ENCODE results near the gene ABR.
A peak's percentile ranks its signal among the peaks of the same experiment; 100 is the strongest.

ABR gene

DNA sequence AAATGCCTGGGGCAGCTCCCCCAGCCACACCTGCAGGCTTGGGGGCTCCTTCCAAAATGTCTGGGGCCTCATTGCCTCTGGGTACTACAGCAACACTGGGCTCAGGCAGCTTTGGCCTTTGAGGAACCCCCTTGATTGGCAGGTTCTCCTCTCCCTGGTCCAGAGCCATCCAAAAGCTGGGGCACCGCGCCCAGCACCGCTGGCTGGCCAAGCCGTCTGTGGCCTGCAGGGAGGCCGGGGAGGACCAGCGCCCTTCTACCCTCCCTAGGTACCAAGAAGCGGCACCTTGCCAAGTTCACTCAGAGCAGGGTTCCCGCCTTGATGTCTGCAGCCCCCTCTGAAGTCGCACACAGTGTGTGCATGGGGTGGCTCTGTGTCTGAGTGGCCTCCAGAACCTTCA, 152.7 kb downstream of the ABR start:
- DNase-seq: no peak

DNA sequence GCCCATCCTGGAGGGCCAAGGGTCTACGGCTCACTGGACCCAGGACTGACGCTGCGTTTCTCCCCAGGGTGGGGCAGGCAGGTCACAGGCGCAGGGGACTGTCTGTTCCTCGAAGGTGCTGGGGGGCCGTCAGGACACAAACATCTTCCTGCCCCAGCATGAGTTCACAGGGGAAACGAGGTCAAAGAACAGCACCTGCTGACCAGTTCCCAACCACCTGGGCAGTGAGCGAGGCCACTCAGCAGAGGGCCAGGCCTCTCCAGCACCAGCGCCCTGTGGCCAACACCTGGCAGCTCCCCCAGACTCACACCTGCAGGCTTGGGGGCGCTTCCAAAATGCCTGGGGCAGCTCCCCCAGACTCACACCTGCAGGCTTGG, 153.2 kb downstream of the ABR start:
- no peak for DNase-seq

DNA sequence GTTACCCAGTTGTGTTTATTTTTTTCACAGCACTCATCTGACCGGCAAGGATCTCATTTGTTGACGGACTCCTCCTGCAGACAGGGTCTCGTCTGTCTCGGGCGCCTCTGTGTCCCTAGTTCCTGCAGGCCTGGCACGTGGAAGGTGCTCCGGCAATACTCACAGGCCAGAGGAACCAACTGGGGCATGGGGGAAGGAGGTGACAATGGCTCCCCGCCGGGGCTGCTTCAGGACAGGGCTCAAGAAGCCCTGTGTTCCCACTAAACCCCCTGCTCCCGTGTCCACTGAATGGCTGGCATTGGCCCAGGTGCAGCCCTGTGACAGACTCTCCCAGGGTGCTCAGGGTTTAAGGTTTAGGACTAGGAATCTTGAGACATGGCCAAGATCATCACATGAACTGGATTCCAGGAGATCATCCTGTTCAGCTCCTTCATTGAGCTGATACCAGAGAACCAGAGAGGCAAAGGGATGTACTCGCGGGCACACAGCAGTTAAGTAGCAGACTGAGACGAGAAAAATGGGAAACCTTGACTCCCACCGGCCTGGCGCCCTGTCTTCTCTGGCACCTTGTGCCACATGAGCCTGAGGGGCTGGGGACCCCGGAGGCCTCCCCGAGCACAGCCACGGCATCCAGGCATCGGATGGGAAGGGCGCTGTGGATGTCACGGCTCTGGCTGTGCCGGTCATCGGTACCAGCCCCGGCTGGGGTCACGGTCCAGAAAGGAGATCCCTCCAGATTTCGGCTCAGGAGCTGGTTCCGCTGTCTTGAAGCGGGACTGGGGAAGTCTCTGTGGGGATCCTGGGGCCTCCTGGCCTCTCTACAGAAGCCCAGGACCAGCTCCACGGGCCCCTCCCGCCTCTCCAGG, 153.8 kb downstream of the ABR start:
- DNase-seq: no peak

DNA sequence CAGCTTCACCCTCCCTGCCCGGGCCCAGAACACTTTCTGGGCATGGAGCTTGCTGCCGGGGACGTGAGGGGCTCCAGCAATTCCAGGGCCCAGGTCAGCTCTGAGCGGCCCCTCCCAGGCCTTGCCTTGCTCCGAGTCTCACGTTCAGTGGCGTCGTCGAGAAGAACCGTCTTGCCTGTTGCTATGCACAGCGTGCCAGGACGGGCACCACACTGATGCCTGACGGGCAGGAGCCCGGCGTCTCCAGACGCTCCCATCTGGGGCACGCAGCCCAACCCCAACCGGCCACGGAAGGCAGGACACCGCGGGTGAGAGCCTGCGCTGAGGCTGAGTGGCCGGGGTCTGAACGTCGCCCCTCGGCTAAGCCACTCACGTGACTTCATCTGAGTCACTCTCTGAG, 155.7 kb downstream of the ABR start:
- no peak for DNase-seq

DNA sequence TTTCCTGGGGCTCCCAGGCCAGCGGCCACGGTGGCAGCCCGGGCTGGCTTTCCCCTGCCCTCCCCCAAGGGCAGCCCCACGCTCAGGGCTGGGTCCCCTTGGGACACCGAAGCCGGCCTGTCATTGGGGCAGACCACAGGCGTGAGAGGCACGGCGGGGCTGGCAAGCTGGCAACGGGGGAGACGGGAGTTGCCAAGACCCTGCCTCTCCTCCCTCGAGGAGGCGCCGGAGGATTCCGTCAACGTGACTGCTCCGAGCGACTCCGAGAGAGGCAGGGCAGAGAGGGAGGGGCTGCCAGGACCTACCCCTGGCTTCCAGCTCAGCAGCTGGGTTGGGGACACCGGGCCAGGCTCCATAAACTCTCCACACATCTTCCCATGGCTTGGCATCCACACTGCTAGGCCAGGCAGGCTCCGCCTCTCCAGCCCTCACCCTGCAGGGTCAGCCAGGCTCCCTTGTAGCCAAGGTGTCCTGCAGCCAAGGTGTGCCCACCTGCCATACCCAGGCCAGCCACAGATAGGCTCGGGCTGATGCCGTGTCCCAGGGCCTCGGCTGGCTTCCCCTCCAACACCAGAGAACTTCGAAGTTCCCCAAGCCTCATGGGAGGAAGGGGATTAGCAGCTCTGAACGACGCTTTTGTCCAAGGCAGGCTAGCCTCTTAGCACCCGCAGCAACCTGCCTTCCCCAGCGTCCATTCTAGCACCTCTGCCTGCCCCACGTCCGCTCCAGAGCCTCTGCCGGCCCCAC, 157.3 kb downstream of the ABR start:
- peak; percentile 87 for DNase-seq

DNA sequence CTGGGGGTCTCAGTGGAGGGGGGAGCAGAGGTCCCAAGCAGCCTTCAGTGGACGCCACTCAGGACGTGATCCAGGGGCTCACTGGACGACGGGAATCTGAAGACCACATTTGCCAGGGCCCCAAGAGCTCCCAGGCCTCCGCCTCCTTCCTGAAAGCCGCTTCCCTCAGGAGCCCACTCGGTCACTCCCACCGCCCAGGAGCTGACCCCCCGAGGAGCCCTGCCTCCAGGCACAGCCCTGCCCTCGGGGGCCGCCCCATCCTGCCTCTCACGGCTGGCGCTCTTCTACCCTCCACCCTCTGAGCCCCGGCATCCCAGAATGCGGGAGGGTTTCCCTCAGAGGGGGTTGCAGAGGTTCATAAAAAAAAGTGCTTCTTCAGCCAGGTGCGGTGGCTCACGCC, 158.6 kb downstream of the ABR start:
- DNase-seq: no peak

DNA sequence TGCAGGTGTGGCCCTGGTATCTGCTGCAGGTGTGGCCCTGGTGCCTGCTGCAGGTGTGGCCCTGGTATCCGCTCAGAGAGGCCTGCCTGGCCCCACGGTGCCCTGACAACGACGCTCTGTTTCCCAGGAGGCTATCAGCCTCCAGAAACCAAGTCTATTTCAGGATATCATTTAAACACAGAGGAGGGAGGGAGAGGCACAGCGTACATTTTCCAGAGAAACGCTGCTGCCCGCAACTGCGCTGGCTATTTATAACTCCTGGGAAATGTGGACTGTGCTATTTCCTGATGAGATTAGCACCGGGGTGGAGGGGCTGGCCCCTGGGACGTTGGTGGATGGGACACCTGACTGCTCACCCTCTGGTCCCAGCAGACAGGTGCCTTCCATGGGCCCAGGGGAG, 160.3 kb downstream of the ABR start:
- peak; percentile 59 for DNase-seq

DNA sequence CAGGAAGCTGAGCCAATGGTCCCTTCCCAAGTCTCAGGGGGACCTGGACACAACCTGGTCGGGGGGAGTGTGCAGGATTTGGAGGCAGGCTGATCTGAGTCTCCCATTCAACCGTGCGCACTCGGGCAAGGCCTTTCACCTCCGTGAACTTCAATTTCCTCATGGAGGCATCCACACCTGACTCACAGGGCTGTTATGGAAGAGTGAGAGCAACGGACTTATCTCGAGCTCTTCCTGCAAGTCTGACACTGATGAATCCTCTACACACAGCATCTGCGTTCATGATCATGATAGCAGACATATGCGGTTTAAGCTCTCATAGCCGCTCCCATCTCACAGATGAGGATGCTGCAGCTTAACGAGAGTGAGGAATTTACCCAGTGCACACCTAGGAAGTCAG, 161.2 kb downstream of the ABR start:
- no peak for DNase-seq

DNA sequence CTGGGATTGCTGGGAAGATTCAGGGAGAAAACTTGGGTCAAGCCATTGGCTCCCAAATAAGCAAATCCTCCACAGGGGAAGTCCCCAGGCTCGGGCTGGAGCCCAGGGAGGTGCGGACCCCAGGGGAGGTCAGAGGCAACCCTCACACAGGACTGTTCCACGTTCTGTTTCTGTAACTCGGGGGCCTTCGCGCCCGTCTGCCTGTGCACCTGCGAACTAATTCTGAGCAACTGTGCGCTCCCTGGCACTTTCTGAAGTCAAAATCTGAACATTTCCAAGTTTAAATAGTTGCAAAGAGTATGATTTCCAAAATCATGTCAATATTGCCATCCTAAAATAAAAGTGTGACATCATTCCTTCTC, 166.1 kb downstream of the ABR start:
- peak; percentile 15 for DNase-seq

DNA sequence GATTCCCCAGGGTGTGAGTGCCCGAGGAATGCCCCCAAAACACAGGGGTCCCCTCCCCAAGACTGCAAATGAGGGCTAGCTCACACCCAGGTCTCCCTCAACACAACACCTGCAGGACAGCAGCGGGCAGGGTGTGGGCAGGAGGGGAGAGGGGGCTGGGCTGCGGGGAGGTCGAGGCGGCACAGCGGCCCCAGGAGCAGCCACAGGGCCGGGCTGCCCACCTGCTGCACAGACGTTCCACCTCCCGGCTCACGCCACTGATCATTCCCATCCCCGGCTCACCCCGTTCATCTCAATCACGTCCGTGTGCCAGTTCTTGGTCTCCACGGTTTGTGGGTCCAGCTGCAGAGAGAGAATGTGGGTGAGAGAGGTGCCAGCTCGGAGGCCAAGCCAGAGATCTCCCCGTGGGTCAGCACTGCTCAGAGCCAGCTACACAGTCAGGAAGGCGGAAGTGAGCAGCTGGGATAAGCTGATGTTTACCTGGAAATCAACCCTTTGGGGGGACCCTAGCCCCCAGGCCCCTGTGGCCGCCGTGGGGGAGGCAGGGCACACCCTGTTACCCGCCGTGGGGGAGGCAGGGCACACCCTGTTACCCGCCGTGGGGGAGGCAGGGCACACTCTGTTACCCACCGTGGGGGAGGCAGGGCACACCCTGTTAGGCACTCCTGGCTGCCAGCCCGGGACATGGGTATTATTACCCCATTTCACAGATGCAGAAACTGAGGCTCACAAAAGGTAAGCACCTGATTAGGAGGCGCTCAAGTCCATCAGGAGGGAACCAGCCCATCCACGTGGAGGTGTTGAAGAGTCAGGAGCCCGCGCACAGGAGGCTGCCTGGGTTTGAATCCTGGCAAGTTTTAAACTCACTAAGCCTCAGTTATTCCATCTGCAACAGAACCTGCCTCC, 166.7 kb downstream of the ABR start:
- peak; percentile 16 for DNase-seq

DNA sequence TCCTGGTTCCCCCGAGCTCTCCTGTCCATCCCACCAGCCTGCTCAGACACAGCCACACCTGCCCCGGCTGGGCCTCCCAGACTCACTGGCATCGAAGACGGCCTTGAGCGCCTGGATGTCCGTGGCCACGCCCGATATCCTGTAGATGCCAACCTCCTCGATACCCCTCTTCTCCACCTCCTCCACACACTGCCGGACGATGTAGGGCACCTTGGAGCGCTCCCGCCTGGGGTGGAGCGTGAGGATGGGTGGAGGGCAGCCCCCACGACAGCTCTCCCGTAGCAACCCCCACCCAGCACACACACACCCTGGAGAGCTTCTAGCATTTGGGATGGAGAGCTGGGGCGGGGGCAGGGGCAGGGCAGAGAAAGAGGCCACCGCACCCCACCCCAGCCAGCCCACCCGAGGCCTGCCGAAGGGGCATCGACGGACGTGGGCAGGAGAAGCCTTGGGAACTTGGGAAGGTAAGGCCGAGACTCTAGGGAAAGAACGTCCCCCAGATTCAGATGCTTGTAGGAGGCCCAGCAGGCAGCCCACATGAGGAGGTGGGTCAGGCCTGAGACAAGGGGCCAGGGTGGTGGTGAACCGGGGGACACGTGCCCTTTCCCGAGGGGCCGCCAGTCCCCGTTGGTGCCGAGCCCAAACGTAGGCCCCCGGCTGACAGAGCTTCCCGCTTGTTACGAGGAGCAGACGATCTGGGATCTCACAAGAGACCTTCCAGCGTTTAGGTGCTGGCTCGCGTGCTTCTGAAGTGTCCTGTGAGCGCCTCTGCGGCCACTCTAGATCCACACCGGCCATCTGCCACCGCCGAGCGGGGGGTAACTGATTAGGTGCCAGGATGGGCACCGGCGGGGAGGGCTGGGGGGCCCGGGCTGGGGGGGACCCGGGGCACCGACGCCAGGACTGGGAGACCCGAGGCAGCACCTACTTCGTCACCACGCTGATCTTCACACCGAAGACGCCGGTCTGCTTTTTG, 167.7 kb downstream of the ABR start:
- peak; percentile 19 for DNase-seq

DNA sequence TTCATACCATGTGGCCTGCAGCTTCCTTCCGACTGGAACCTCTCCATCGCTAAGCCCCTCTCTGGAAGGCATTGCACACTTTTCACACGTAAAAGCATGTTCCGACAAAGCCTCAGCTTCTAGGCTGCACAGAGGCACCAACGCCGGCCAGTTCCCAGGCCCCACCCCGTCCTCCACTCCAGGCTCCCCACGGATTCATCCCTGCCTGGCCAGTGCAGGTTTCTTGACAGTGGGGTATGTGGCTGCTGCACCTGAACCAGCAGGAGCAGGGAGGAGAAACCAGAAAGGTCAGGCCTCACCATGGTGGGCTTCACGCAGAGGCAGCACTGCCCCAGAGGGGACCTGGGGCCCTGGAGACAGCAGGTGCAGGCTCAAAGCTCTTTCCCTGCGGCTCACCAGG, 168.6 kb downstream of the ABR start:
- DNase-seq: no peak

DNA sequence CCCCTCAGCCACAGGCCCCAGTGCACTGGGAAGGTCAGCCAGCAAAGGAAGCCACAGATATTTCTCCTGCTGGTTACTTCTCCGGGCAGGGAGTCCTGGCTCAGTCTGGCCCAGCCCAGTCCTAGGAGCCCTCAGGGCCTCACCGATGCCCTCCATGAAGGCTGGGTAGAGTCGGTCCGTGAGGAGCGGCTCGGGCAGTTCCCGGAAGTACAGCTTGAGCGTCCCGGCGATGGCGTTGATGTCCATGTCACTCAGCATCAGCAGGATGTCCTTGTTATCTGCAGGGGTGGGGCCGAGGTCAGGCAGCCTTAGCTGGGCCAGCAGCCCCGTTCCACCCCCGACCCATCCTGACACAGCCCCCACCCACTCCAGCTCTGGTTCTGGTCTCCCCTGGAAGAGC, 169.2 kb downstream of the ABR start:
- peak; percentile 36 for DNase-seq

DNA sequence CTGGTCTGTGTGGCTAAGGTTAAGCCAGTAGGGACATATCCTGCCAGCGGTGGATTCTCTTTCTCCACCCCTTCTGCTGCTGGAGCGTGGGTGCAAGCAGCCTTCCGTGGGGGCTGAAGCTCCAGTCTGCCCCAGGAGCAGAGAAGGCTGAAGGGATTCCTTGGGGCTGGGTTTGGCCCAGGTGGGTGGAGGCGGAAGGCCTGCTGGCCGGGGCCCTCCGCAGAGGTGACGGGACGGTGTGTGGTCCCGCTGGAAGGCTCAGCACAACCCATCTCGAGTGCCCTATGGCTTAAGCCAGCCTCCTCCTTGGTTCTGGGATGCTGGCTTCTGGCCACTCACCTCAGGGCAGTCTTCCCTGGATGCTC, 169.7 kb downstream of the ABR start:
- DNase-seq: no peak

DNA sequence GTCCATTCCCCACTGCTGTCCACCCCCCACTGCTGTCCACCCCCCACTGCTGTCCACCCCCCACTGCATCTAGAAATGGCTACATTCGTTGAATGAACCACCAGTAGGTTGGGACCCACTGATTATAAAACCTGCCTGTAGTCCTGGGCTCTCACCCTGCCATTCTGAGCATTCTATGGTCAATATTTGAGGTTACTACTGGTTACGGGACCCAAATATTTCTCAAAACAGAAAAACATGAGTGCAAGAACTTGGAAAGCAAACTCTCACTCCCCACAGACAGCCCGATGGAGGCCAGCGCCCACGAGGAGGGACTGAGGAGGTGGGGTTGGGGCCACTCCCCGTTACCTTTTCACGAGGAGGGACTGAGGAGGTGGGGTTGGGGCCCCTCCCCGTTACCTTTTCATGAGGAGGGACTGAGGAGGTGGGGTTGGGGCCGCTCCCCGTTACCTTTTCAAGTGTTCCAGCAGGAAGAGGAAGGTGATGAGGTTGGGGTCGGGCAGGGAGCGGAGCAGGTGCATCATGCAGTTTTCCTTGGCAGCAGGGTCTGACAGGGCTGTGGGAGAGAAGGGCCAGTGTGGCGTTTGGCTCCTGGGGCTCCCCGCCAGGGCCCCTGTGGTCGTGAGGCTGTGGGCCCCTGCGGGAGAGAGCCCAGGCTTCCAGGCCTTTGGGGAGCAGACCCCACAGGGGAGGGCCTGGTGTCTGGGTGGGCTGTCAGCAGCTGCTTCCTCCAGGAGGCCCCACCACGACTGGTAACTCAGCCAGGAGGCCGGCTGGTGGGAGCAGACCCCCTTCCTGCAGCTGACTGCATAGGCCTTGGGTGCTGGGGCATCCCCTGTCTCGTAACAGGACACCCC, 170.3 kb downstream of the ABR start:
- no peak for DNase-seq

DNA sequence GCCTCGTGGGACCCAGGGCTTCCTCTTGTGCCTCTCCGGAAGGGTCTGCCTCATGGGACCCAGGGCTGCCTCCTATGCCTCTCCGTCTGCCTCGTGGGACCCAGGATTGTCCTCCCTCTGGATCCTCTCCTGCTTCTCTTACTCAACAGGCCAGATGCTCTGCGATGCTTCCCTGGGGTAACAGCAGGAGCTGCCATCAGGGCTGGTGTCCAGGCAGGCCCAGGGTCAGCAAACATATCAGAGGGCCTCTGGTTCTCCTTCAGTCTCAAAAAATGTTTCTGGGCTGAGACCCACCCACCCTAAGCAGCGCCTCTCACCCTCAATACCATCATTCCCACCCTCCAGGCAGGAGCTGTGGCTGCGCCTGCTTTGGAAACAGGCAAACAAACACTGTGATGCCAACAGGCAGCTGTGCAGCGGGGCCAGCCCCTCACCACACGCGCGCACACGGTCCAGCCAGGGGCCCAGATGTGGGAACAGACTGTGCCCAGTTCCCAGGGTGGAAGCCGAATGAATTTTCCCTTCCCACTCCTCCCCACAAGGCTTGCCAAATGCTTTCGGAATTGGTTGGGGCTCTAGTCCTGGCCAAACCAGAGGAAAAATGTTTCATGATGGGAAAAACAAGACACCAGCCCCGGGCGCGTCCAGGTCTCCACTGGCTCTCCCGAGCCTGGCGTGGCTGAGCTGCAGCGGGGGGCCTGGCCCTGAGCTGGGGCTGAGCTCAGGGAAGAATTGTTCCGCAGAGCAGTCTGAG, 171.6 kb downstream of the ABR start:
- DNase-seq: peak; percentile 92

DNA sequence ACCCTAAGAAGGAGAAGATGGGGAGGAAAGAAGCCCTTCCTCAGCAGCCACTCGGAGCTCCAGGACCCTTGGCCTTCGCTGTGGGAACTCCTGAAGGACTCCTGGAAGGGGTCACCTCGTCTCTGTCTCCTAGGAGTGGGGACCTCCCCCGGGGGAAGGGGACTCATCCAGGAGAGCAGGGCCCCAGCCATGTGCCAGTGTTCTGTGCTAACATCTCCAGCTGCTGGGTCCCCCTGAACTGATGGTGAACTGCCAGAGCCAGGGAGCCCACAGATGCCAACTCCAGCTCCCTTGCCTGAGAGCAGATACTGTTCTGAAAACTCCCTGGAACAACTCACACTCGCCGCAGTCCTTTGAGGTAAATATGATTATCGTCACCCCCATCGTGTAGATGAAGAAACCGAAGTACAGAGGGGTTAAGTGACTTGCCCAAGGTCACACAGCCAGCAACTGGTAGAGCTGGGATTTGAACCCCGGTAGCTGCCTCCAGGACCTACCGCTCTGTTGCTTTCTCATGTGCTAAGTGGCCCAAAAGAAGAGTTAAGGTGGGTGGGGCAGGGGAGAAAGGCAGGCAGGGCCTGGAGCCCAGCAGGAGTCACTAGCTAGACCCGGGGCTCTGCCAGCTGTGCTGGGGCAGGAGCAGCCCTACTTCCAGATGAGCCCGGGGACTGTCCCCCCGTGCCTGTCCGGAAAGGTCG, 172.3 kb downstream of the ABR start:
- no peak for DNase-seq

DNA sequence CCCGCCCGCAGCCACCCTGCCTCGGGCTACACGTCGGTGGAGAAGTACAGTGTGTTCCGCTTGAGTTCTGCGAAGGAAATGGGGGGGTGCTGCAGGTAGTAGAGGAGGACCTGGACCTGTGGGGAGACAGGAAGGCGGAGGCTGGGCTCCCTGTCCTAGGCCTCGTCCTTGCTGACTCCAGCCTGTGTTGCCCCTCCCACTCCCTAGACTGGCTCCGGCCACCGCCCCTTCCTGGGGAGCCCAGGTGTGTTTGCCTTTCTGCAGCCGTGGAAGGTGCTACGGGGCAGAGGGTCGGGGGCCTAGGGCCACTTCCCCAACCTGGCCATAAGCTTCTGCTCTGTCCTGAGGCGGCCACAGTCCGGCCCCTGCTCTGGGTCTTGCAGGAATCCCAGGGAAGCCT, 173.7 kb downstream of the ABR start:
- DNase-seq: no peak

DNA sequence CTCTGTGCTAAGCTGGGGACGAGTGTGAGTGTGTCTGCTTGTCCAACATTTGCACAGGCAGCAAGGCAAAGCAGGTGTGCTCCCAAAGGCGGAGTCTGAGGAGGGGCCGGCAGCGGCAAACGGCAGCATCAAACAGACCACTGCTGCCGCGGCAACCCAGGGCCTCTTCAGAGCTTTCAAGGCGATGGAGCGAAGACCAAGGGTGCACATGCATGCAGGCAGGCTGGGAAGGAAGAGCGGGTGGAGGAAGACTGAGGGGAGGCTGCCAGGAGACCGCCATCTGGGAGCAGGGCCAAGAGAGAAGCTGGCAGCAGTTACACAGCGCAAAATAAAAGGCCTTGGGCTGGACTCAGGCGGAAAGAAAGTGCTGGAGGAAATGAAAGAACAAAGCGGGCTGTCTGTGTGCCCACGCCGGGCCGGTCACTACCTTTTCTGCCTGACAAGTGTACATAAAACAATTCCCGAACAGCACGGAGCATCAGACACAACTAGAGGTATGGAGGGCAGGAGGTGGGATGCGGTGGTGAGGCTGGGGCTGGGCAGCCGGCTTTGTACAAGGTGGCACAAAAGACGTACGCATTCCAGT, 174.3 kb downstream of the ABR start:
- DNase-seq: peak; percentile 90

Data from femur (tissue), 1 donor.